ENCODE results near the gene SDK2.

GRCh38 chr17:73346501-73347162, 297.6 kb downstream of the SDK2 start:
- no peak for TF ChIP-seq CTCF (IDR thresholded peaks at IDR 0.05)
- no peak for TF ChIP-seq POLR2A (IDR thresholded peaks at IDR 0.05)
